ENCODE results near the gene PCNX4.

Gene PCNX4

DNA sequence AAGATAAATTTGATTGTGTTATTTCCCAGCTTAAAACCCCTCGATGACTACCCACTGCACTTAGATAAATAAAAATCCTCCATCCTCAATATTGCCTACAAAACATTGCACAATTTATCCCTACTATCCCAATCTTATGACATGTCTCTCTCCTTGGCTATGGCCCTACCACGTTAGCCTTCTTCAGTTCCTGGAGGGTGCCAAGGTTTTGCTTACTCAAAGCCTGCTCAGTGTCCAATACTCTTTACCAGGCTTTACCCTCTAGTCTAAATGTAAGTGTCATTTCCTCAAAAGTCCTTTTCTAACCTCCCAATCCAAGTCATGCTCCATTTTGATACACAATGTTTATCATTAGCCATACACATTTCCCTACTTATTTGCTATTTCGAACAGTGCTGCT is 122.3 kb downstream of the PCNX4 start:
- H3K27me3 ChIP-seq (ENCODE audit: insufficient read depth, low read length): no peaks in the 10 kb centered on the region
- H3K36me3 ChIP-seq (ENCODE audit: insufficient read depth, low read length): no peaks in the 10 kb centered on the region; the same call in 1 of the 2 replicates
- H3F3A ChIP-seq (ENCODE audit: insufficient read depth, low read length): no peaks in the 10 kb centered on the region
- H3K9ac ChIP-seq (ENCODE audit: low read length): no peak overlapping the region
- TF ChIP-seq, protein P1, sequence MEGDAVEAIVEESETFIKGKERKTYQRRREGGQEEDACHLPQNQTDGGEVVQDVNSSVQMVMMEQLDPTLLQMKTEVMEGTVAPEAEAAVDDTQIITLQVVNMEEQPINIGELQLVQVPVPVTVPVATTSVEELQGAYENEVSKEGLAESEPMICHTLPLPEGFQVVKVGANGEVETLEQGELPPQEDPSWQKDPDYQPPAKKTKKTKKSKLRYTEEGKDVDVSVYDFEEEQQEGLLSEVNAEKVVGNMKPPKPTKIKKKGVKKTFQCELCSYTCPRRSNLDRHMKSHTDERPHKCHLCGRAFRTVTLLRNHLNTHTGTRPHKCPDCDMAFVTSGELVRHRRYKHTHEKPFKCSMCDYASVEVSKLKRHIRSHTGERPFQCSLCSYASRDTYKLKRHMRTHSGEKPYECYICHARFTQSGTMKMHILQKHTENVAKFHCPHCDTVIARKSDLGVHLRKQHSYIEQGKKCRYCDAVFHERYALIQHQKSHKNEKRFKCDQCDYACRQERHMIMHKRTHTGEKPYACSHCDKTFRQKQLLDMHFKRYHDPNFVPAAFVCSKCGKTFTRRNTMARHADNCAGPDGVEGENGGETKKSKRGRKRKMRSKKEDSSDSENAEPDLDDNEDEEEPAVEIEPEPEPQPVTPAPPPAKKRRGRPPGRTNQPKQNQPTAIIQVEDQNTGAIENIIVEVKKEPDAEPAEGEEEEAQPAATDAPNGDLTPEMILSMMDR (IDR thresholded peaks at IDR 0.05; ENCODE audit: low read length): no peak
- no peak for TF ChIP-seq EZH2 (IDR thresholded peaks at IDR 0.05; ENCODE audit: borderline replicate concordance, low read length)
- no peak overlapping the region for H2AFZ ChIP-seq (ENCODE audit: low read length)
- peak overlapping the region; percentile 78 for H3K27ac ChIP-seq (ENCODE audit: low read depth, low read length, poor library complexity, severe bottlenecking)
- peaks cover 68% of the 10 kb centered on the region for H3K4me1 ChIP-seq (ENCODE audit: insufficient read depth, low read length, severe bottlenecking)
- no peaks in the 10 kb centered on the region for H3K9me3 ChIP-seq (ENCODE audit: low read length)
- no peaks in the 10 kb centered on the region for H4K20me1 ChIP-seq (ENCODE audit: insufficient read depth, low read length)
- no peak overlapping the region for H3K4me2 ChIP-seq (ENCODE audit: low read length)
- H3K4me3 ChIP-seq (ENCODE audit: low read depth, low read length, poor library complexity, severe bottlenecking): no peak overlapping the region
- no peaks in the 10 kb centered on the region for H3K79me2 ChIP-seq (ENCODE audit: insufficient read depth, low read length)
- H3K9me2 ChIP-seq (ENCODE audit: low read depth, low read length): no peaks in the 10 kb centered on the region

DNA sequence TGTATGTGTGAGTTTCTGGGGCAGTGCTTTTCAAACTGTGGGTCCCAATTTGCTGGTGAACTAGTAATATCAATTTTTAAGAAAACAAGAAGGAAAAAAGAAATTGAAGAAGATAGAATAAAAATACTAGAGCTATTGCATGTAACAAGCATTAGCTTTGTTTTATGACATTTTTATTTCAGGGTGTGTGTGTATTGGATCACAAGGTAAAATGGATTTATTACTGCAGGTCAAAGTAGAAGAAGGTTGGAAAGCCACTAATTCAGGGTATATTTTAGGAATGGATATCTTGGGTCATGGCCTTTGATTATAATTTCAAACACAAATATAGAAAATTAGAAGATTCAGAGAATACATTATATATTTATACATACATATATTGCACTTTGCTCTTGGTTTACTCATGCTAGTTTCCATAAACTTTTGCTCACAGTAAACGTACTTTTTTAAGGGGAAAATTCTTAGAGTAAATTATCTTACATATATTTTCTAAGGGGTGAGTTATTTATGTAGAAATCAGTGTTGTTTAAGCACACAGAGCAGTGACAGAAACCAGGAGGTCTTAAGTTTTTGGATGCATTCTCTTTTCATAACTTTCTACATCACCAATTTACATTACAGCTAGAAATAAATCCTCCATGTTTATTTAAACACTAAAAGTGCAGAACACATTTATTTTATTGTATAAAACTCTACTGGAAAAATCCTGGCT is 122.8 kb downstream of the PCNX4 start:
- H3K79me2 ChIP-seq (ENCODE audit: insufficient read depth, low read length): no peaks in the 10 kb centered on the region
- H3K9me2 ChIP-seq (ENCODE audit: low read depth, low read length): no peaks in the 10 kb centered on the region
- no peaks in the 10 kb centered on the region; the same call in 1 of the 2 replicates for H3K36me3 ChIP-seq (ENCODE audit: insufficient read depth, low read length)
- peak overlapping the region; percentile 60 for H3K27ac ChIP-seq (ENCODE audit: low read depth, low read length, poor library complexity, severe bottlenecking)
- H3K4me1 ChIP-seq (ENCODE audit: insufficient read depth, low read length, severe bottlenecking): peaks cover 74% of the 10 kb centered on the region
- H4K20me1 ChIP-seq (ENCODE audit: insufficient read depth, low read length): no peaks in the 10 kb centered on the region
- no peaks in the 10 kb centered on the region for H3K9me3 ChIP-seq (ENCODE audit: low read length)
- no peak overlapping the region for H3K9ac ChIP-seq (ENCODE audit: low read length)
- H3K27me3 ChIP-seq (ENCODE audit: insufficient read depth, low read length): no peaks in the 10 kb centered on the region
- H3F3A ChIP-seq (ENCODE audit: insufficient read depth, low read length): no peaks in the 10 kb centered on the region
- no peak overlapping the region for H2AFZ ChIP-seq (ENCODE audit: low read length)
- H3K4me2 ChIP-seq (ENCODE audit: low read length): no peak overlapping the region
- no peak overlapping the region for H3K4me3 ChIP-seq (ENCODE audit: low read depth, low read length, poor library complexity, severe bottlenecking)
- no peak for TF ChIP-seq EZH2 (IDR thresholded peaks at IDR 0.05; ENCODE audit: borderline replicate concordance, low read length)
- TF ChIP-seq, protein P1 (IDR thresholded peaks at IDR 0.05; ENCODE audit: low read length): no peak

DNA sequence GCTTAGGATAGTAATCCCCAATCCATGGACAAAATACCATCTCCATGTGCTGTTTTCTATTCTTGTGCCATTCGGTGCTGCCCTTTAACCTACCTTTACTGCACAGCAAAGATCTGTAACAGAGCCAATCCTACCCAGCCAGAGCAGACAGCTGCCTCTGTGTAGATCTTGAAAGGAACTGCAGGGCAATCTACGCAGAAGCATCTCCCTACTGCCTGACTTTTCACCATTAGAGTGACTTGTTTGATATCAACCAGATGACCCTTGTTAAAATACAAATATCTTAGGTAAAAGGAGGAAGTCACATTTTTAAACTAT is 123.4 kb downstream of the PCNX4 start:
- peaks cover 79% of the 10 kb centered on the region for H3K4me1 ChIP-seq (ENCODE audit: insufficient read depth, low read length, severe bottlenecking)
- H3F3A ChIP-seq (ENCODE audit: insufficient read depth, low read length): no peaks in the 10 kb centered on the region
- no peaks in the 10 kb centered on the region for H3K27me3 ChIP-seq (ENCODE audit: insufficient read depth, low read length)
- H3K79me2 ChIP-seq (ENCODE audit: insufficient read depth, low read length): no peaks in the 10 kb centered on the region
- no peaks in the 10 kb centered on the region for H4K20me1 ChIP-seq (ENCODE audit: insufficient read depth, low read length)
- peak overlapping the region; percentile 60 for H3K27ac ChIP-seq (ENCODE audit: low read depth, low read length, poor library complexity, severe bottlenecking)
- H3K4me2 ChIP-seq (ENCODE audit: low read length): no peak overlapping the region
- TF ChIP-seq, protein P1 (IDR thresholded peaks at IDR 0.05; ENCODE audit: low read length): no peak
- no peak for TF ChIP-seq EZH2 (IDR thresholded peaks at IDR 0.05; ENCODE audit: borderline replicate concordance, low read length)
- no peak overlapping the region for H3K9ac ChIP-seq (ENCODE audit: low read length)
- no peaks in the 10 kb centered on the region for H3K9me3 ChIP-seq (ENCODE audit: low read length)
- no peaks in the 10 kb centered on the region for H3K9me2 ChIP-seq (ENCODE audit: low read depth, low read length)
- no peak overlapping the region for H2AFZ ChIP-seq (ENCODE audit: low read length)
- no peak overlapping the region for H3K4me3 ChIP-seq (ENCODE audit: low read depth, low read length, poor library complexity, severe bottlenecking)
- H3K36me3 ChIP-seq (ENCODE audit: insufficient read depth, low read length): no peaks in the 10 kb centered on the region

Measured in OCI-LY1 (cell line).